ENCODE measurements around the gene CSTB. TPM values are rescaled to one million over a fixed set of nuclear protein-coding genes. Genes with fewer than 3 reads are reported as not detected.

Gene CSTB
- total RNA-seq, 1 experiment from 2014 or later, result 14.9 TPM

DNA sequence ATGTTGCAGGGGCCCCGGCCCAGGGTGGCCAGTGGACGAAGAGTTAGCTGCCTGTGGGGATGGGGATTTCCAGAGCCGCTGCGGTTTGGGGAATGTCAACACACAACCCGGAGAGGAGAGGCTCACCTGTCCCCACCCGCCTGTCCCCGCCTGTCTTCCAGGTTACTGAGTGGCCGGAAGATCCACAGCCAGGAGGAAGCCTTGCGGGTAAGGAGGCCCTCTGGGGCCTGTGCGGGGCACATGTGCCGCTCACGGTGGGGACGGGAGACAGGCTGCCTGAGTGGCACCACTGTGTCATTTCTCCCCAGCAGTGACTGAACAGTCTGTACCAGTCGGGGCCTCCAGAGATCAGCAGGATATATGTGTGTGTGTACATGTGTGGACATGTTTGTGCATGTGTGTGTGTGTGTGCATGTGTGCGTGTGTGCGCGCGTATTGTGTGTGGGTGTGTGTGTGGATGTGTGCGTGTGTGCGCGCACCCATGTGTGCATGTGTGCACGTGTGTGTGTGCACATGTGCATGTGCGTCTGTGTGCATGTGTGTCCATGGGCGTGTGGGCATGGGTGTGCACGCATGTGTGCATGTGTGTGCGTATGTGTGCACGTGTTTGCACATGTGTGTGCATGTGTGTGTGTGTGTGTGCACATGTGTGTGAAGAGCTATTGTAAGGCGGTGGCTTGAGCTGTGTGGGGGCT is 25.6 kb downstream of the CSTB start:
- H3K4me1 ChIP-seq (replicated peaks), result no peaks in the 10 kb centered on the region
- H3K27ac ChIP-seq, result no peak overlapping the region
- DNase-seq (ENCODE audit: low read depth in 1 of 2, low spot score in 2 of 2), result no peak
- no peak overlapping the region for H3K4me3 ChIP-seq
- H3K27me3 ChIP-seq (replicated peaks), result no peaks in the 10 kb centered on the region
- peaks cover 81% of the 10 kb centered on the region for H3K36me3 ChIP-seq
- H3K9me3 ChIP-seq (replicated peaks), result no peaks in the 10 kb centered on the region

GRCh38 chr21:43749651-43750262 is 26.4 kb downstream of the CSTB start:
- Histone ChIP-seq H3K36me3 (peaks cover 77% of the 10 kb centered on the region), H3K4me1 (replicated peaks) (no peaks in the 10 kb centered on the region), H3K9me3 (replicated peaks) (no peaks in the 10 kb centered on the region), H3K27me3 (replicated peaks) (no peaks in the 10 kb centered on the region), H3K27ac (no peak overlapping the region), H3K4me3 (no peak overlapping the region)
- no peak for DNase-seq (ENCODE audit: low read depth in 1 of 2, low spot score in 2 of 2)

DNA sequence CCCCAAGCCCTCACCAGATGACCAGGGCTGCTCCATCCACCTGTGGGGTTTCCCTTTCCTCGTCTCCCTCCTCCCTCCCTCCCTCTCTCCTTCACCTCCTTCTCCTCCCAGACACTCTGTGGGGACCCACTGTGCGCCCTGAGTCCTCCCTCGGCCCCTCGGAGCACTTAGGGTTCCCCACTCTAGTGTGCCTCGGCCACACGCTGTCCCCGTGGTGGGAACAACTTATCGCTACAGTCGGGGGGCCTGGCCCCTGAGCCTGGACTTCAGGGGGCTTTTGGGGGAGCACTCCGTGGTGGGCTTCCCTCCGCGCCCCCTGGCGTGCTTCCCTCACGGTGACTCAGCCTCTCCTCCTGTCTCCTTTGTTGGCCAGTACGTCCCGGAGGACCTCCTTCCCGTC is 27.5 kb downstream of the CSTB start:
- peaks cover 76% of the 10 kb centered on the region for H3K36me3 ChIP-seq
- no peak for DNase-seq (ENCODE audit: low read depth in 1 of 2, low spot score in 2 of 2)
- no peaks in the 10 kb centered on the region; the same call in 1 of the 2 replicates for H3K9me3 ChIP-seq (replicated peaks)
- no peaks in the 10 kb centered on the region for H3K4me1 ChIP-seq (replicated peaks)
- H3K27me3 ChIP-seq (replicated peaks), result no peaks in the 10 kb centered on the region
- H3K4me3 ChIP-seq, result no peak overlapping the region
- H3K27ac ChIP-seq, result no peak overlapping the region

- Histone ChIP-seq H3K27me3 (replicated peaks) (no peaks in the 10 kb centered on the region), H3K27ac (no peak overlapping the region), H3K4me1 (replicated peaks) (no peaks in the 10 kb centered on the region), H3K36me3 (peaks cover 57% of the 10 kb centered on the region), H3K4me3 (no peak overlapping the region), H3K9me3 (replicated peaks) (no peaks in the 10 kb centered on the region; the same call in 1 of the 2 replicates)
- DNase-seq (ENCODE audit: low read depth in 1 of 2, low spot score in 2 of 2), result no peak
These were observed 30.2 kb downstream of the CSTB start for GRCh38 chr21:43745772-43746517.

- Histone ChIP-seq H3K4me1 (replicated peaks) (no peaks in the 10 kb centered on the region), H3K36me3 (peaks cover 45% of the 10 kb centered on the region), H3K27me3 (replicated peaks) (no peaks in the 10 kb centered on the region), H3K9me3 (replicated peaks) (no peaks in the 10 kb centered on the region; the same call in 1 of the 2 replicates), H3K27ac (no peak overlapping the region), H3K4me3 (no peak overlapping the region)
- DNase-seq (ENCODE audit: low read depth in 1 of 2, low spot score in 2 of 2), result no peak
These were observed 31.4 kb downstream of the CSTB start for GRCh38 chr21:43744725-43745124.

DNA sequence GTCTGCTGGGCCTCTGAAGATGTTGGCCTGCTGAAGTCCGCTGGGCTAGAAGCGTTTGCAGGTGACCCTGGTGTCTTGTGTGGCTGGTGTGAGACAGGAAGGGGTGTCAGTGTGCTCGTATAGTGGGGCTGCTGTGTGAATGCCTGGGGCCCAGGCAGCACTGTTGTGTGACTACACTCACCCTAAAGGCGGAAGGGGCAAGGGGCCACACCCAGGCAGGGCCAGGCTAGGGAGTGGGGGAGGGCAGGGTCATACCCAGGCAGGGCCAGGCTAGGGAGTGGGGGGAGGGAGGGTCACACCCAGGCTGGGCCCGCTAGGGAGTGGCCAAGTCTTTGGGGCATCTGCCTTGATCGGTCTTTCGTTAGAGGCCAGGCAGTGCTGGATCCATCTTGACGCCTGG is 32.2 kb downstream of the CSTB start:
- H3K36me3 ChIP-seq, result peaks cover 45% of the 10 kb centered on the region
- no peak overlapping the region for H3K4me3 ChIP-seq
- no peaks in the 10 kb centered on the region for H3K27me3 ChIP-seq (replicated peaks)
- H3K9me3 ChIP-seq (replicated peaks), result no peaks in the 10 kb centered on the region; the same call in 1 of the 2 replicates
- H3K4me1 ChIP-seq (replicated peaks), result no peaks in the 10 kb centered on the region
- no peak overlapping the region for H3K27ac ChIP-seq
- DNase-seq (ENCODE audit: low read depth in 1 of 2, low spot score in 2 of 2), result no peak

DNA sequence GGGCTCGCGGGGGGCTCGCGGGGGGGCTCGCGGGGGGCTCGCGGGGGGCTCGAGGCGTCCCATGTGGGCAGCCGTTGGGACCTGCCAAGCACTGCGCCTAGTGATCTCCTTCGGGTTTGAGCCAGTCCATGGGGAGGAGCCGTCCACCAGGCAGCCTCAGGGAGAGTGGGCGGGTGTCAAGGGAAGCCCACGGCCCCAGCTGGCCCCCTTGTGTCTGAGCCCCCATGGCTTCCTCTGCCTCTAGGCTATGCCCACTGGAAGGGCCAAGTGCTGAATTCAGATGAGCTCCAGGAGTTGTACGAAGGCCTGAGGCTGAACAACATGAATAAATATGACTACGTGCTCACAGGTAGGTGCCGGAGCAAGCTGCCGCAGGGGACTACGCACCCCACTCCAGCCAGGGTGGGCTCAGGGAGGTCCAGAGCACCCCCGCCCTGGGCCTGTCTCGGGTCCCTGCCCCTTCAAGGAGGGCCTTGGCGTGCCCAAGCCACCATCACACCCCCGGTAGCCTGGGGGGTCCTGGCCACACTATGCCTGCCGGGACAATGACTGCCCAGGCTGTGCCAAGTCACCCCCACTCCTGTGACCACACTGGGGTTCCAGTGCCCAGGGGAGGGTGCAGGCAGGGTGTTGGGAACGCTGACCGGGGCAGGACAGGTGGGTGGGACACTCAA is 34.5 kb downstream of the CSTB start:
- H3K27ac ChIP-seq, result no peak overlapping the region
- peaks cover 36% of the 10 kb centered on the region for H3K36me3 ChIP-seq
- H3K4me1 ChIP-seq (replicated peaks), result no peaks in the 10 kb centered on the region
- no peaks in the 10 kb centered on the region; the same call in 1 of the 2 replicates for H3K9me3 ChIP-seq (replicated peaks)
- no peak for DNase-seq (ENCODE audit: low read depth in 1 of 2, low spot score in 2 of 2)
- no peaks in the 10 kb centered on the region for H3K27me3 ChIP-seq (replicated peaks)
- H3K4me3 ChIP-seq, result no peak overlapping the region

DNA sequence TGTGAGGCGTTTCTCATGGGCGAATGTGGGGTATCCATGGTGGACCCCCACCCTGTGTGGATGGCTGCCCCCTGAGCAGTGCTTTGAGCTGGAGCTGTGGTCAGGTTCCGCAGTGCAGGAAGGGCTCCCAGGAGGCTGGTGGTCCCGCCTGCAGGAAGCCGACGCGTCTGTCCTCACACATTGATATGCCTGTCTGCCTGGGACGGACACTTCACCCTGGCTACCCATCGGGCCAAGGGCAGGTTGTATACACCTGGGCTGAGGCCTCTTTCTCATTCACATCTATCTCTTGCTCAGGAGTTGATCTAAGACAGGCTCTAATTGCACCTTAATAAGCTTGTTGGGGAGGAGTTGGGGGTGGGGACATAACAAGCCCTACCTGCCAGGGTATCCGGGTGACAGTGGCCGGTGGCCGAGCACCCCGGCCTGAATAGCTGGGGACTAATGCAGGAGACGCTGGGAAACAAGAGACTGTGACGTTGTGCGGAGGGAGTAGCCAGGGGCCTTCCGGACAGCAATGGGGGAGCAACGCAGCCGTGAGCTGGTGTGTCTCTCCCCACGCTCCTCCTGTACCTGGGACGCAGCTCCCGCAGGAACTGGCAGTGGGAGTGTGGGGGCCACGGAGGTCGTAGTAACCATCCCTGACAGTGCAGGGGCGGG is 35.5 kb downstream of the CSTB start:
- no peak overlapping the region for H3K27ac ChIP-seq
- no peak for DNase-seq (ENCODE audit: low read depth in 1 of 2, low spot score in 2 of 2)

GRCh38 chr21:43739621-43740435 is 36.3 kb downstream of the CSTB start:
- no peaks in the 10 kb centered on the region; the same call in 1 of the 2 replicates for H3K9me3 ChIP-seq (replicated peaks)
- no peak overlapping the region for H3K27ac ChIP-seq
- H3K4me3 ChIP-seq, result no peak overlapping the region
- peaks cover 42% of the 10 kb centered on the region for H3K36me3 ChIP-seq
- H3K4me1 ChIP-seq (replicated peaks), result peaks cover 4% of the 10 kb centered on the region
- no peak for DNase-seq (ENCODE audit: low read depth in 1 of 2, low spot score in 2 of 2)
- no peaks in the 10 kb centered on the region for H3K27me3 ChIP-seq (replicated peaks)

More for the DNA sequence above, 35.5 kb downstream of the CSTB start:
- Histone ChIP-seq H3K9me3 (replicated peaks) (no peaks in the 10 kb centered on the region; the same call in 1 of the 2 replicates), H3K27me3 (replicated peaks) (no peaks in the 10 kb centered on the region), H3K36me3 (peaks cover 38% of the 10 kb centered on the region), H3K4me3 (no peak overlapping the region), H3K4me1 (replicated peaks) (no peaks in the 10 kb centered on the region)

DNA sequence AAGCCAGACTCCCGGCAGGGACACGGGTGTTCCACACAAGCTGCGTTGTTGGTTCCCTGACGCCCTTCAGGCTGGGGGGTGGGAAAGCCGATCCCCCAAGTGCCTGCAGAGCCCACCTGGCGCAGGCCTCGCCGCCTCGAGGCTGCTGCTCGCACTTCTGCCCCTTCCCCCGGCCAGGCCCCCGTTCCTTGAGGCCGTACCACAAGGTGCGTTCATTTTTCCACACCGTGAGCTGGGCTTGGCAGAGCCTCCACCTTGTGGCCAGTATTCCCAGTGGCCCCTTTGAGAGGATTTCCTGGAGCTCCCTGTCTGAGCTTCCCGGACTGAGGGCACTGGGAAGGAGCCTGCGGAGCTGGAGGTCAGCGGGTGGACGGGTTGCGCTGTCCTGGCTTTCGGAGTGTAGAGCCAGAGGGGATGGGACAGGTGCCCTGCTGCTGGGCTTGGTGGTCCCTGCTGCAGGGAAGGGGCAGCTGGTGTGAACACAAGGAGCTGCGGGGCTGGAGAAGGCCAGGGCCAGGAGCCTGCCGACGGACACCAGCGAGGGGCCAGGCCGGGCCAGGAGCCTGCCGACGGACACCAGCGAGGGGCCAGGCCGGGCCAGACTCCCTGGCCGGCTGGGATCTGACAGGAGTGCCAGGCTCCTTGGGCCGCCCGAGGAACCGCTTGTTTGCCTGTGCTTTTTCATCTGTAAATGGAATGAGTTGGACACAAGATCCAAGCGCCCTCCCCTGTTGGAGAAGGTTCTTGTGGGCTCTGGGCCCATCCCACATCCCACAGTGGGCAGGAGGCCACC is 38.8 kb downstream of the CSTB start:
- H3K27me3 ChIP-seq (replicated peaks), result no peaks in the 10 kb centered on the region
- H3K36me3 ChIP-seq, result peaks cover 42% of the 10 kb centered on the region
- no peaks in the 10 kb centered on the region for H3K9me3 ChIP-seq (replicated peaks)

DNA sequence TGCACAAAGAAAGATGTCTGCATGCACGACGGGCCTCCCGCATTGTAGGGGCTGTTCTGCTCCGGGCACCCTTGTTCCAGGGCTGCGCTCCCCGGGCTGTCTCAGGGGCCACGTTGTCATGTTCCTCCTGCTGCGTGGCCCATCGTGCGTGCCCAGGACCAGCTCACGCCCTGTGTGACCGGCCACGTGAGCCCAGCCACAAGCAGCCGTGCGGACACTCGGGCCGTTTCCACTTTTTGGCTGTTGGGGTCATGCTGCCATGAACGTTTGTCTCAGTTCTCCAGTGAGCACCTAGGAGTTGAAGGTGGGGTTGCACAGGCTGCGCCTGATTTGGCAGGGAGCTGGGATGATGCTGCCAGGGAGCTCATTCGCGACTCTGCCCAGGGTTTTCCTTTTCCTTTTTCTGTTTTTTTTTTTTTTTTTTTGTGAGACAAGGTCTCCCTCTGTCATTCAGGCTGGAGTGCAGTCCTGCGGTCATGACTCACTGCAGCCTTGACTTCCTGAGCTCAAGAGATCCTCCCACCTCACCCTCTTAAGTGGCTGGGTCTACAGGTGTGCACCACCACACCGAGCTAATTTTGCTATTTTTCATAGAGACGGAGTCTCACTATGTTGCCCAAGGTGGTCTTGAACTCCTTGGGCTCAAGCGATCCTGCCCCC is 39.8 kb downstream of the CSTB start:
- Histone ChIP-seq H3K27ac (no peak overlapping the region), H3K4me3 (no peak overlapping the region), H3K27me3 (replicated peaks) (no peaks in the 10 kb centered on the region), H3K9me3 (replicated peaks) (no peaks in the 10 kb centered on the region), H3K36me3 (peaks cover 37% of the 10 kb centered on the region), H3K4me1 (replicated peaks) (peaks cover 8% of the 10 kb centered on the region)
- no peak for DNase-seq (ENCODE audit: low read depth in 1 of 2, low spot score in 2 of 2)

More for the DNA sequence above, 38.8 kb downstream of the CSTB start:
- no peak overlapping the region for H3K4me3 ChIP-seq
- DNase-seq (ENCODE audit: low read depth in 1 of 2, low spot score in 2 of 2), result no peak
- peaks cover 8% of the 10 kb centered on the region for H3K4me1 ChIP-seq (replicated peaks)
- no peak overlapping the region for H3K27ac ChIP-seq

Data from SJSA1 (cell line).